Immature natural killer cell (primary cell): ENCODE data around the gene GRK6. TPM values are rescaled to one million over a fixed set of nuclear protein-coding genes. Genes with fewer than 3 reads are reported as not detected.

ENCODE experiments used
- DNase-seq, 3 donors: peaks; one replicate each; pipeline ENCODE4 v3.0.0; 2022; ENCODE audit warnings: mixed read lengths in 1 of 3
- H3K27ac Mint-ChIP-seq, 6 donors: one replicate each; pipeline ENCODE4 v1.8.0; 2020; ENCODE audit warnings: mixed read lengths in 6 of 6, mild to moderate bottlenecking in 5 of 6, inconsistent platforms in 4 of 6, moderate library complexity in 3 of 6
- H3K27me3 Mint-ChIP-seq, 3 donors: one replicate each; pipeline ENCODE4 v1.8.0; 2020 to 2021; ENCODE audit warnings: low read depth in 3 of 3, mild to moderate bottlenecking in 3 of 3, mixed read lengths in 3 of 3, moderate library complexity in 3 of 3, inconsistent platforms in 1 of 3
- H3K36me3 Mint-ChIP-seq, 3 donors: one replicate each; pipeline ENCODE4 v1.8.0; 2020; ENCODE audit warnings: mixed read lengths in 3 of 3, inconsistent platforms in 2 of 3, mild to moderate bottlenecking in 2 of 3
- H3K4me1 Mint-ChIP-seq, 2 donors: one replicate each; pipeline ENCODE4 v1.8.0; 2020; ENCODE audit warnings: inconsistent platforms in 2 of 2, mild to moderate bottlenecking in 2 of 2, mixed read lengths in 2 of 2, moderate library complexity in 1 of 2
- H3K4me3 Mint-ChIP-seq, 5 donors: one replicate each; pipeline ENCODE4 v1.8.0; 2020; ENCODE audit warnings: mild to moderate bottlenecking in 5 of 5, mixed read lengths in 5 of 5, inconsistent platforms in 3 of 5, moderate library complexity in 3 of 5
- H3K9me3 Mint-ChIP-seq, 6 donors: one replicate each; pipeline ENCODE4 v1.8.0; 2020; ENCODE audit warnings: mild to moderate bottlenecking in 6 of 6, mixed read lengths in 6 of 6, inconsistent platforms in 4 of 6, moderate library complexity in 3 of 6
- polyA plus RNA-seq, 3 donors: library from polyadenylated mRNA; unstranded; fragments of 300-500 nt; fragmentation: Illumina TruSeq; gene quantifications; one replicate each; pipeline ENCODE4 v1.2.3, GENCODE V29; 2021

Gene GRK6
- polyA plus RNA-seq, 3 donors from 2014 or later = 102 to 129 (median 103) TPM

DNA sequence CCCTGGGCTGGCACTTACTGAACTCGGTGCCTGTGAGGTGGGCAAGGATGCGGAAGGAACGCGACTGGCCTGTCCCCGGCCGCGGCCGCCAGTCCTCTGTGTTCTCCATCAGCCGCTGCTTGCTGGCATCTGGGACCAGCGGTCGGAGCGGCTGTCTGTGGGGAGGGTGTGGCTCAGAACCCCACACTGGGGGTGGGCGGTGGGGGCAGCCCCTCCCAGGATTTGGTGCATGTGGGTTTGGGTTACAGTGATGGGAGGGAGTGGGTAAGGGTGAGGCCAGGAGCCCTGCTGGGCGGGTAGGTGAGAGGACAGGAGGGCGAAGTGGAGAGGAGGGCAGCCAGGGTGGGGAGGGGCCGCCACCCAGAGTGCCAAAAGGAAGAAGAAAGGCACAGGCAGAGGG, 64.5 kb downstream of the GRK6 start:
- Mint-ChIP-seq H3K4me1 (peaks cover 0 to 2% of the 10 kb centered on the region in 2 donors), H3K9me3 (no peaks in the 10 kb centered on the region), H3K27ac (no peak overlapping the region), H3K36me3 (no peaks in the 10 kb centered on the region), H3K27me3 (peaks cover 0 to 2% (median 0%) of the 10 kb centered on the region in 3 donors), H3K4me3 (no peak overlapping the region)
- no peak for DNase-seq

DNA sequence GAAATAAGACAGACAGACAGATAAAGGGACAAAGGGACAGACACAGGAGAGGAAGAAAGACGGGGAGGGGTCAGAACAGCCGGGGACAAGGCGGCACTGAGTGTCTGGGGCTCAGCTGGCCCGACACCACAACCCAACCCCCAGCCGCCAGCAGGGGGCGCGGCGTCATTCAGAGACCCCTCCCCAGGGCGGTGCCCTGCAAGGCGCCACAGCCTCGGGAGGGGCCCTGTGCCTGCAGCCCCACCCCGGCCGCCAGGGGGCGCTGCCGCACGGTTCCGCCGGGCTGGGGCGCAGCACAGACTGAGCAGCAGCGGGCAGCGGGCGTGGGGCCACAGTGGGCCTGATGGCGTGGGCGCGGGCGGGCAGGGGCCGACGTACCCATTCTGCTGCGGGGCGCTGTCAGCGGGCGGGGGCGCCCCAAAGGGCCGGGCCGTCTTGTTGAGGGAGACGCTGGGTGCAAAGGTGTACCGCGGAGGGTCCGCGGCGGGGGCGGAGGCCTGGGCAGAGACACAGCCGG, 65.0 kb downstream of the GRK6 start:
- no peaks in the 10 kb centered on the region for H3K9me3 Mint-ChIP-seq
- no peak for DNase-seq
- H3K27me3 Mint-ChIP-seq = peaks cover 0 to 2% (median 0%) of the 10 kb centered on the region in 3 donors
- no peaks in the 10 kb centered on the region for H3K36me3 Mint-ChIP-seq
- H3K4me1 Mint-ChIP-seq = peaks cover 0 to 2% of the 10 kb centered on the region in 2 donors
- H3K27ac Mint-ChIP-seq = no peak overlapping the region
- no peak overlapping the region for H3K4me3 Mint-ChIP-seq

DNA sequence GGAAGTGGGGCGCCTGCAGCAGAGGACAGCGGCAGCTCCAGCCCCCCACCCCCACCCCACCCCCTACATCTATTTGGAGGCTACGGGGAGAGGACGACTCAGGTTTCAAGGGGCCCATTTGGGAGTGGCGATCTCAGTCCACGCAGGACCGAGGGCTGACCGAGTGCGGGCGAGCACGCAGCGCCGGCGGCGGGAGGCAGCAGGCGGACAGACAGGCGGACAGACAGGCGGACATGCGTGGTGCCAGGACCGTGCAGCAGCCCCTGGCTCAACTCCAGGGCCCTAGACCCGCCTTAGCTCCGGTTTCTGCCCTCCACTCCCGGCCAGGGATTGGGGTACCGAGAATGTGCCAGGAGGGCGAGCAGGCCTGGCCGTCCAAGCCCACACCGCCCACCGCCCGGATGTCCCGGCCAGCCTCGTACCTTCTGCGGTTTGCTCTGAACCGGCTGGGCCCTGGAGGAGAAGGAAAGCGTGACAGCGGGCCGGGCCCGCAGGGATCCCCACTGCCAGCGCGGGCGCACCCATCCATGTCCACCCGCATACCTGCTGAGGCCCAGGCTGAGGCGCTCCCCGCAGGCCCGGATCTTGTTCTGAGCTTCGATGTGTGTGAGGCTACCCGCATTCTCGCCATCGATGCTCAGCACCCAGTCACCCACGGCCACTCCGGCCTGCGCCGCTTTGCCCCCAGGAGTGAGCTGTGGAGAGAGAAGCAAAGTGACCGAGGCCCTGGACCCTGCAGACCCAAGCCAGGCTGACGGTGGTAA, 65.7 kb downstream of the GRK6 start:
- Mint-ChIP-seq H3K4me3 (no peak overlapping the region), H3K36me3 (no peaks in the 10 kb centered on the region), H3K27ac (no peak overlapping the region), H3K4me1 (peaks cover 0 to 2% of the 10 kb centered on the region in 2 donors), H3K9me3 (no peaks in the 10 kb centered on the region), H3K27me3 (peaks cover 0 to 2% (median 0%) of the 10 kb centered on the region in 3 donors)
- DNase-seq = no peak

Other genes starting within 250 kb of the GRK6 start
- gene RAB24, start 123.0 kb upstream of the GRK6 start, polyA plus RNA-seq = 10 to 100 TPM; 39.7 to 80.2 (median 45.8) TPM
- gene PRELID1, start 122.9 kb upstream of the GRK6 start, polyA plus RNA-seq = 100 to 1,000 TPM; 345 to 494 (median 375) TPM
- gene MXD3, start 114.8 kb upstream of the GRK6 start, polyA plus RNA-seq = 1 to 10 TPM; 2.1 to 4.2 (median 4.1) TPM
- gene LMAN2, start 75.0 kb upstream of the GRK6 start, polyA plus RNA-seq = 100 to 1,000 TPM; 316 to 441 (median 409) TPM
- gene RGS14, start 68.8 kb upstream of the GRK6 start, polyA plus RNA-seq = 10 to 100 TPM; 27.1 to 64.5 (median 33.8) TPM
- under 1 TPM in 2 of 3 donors, not detected in 1; 0.26 to 0.34 TPM for gene SLC34A1, start 42.2 kb upstream of the GRK6 start, polyA plus RNA-seq
- gene PFN3, start 26.0 kb upstream of the GRK6 start, polyA plus RNA-seq = not detected
- gene F12, start 17.1 kb upstream of the GRK6 start, polyA plus RNA-seq = 1 to 10 TPM in 2 of 3 donors, not detected in 1; 1.3 to 2.3 TPM
- 10 to 100 TPM in 2 of 3 donors, 1 to 10 TPM in 1; 9.6 to 25.4 (median 17.5) TPM for gene PRR7, start 20.1 kb downstream of the GRK6 start, polyA plus RNA-seq
- gene DBN1, start 47.0 kb downstream of the GRK6 start, polyA plus RNA-seq = 1 to 10 TPM in 2 of 3 donors, under 1 TPM in 1; 0.93 to 4.2 (median 2.8) TPM
- gene PDLIM7, start 70.9 kb downstream of the GRK6 start, polyA plus RNA-seq = 1 to 10 TPM; 1.1 to 3.3 (median 2.3) TPM
- 1 to 10 TPM in 1 of 3 donors, under 1 TPM in 1, not detected in 1; 0.48 to 1.3 TPM for gene DOK3, start 83.2 kb downstream of the GRK6 start, polyA plus RNA-seq
- gene DDX41, start 90.3 kb downstream of the GRK6 start, polyA plus RNA-seq = 10 to 100 TPM; 20.0 to 62.6 (median 46.4) TPM
- gene FAM193B, start 127.9 kb downstream of the GRK6 start, polyA plus RNA-seq = 1 to 10 TPM; 2.5 to 6.2 (median 3.4) TPM
- 100 to 1,000 TPM; 172 to 231 (median 178) TPM for gene TMED9, start 165.5 kb downstream of the GRK6 start, polyA plus RNA-seq
- gene B4GALT7, start 173.5 kb downstream of the GRK6 start, polyA plus RNA-seq = 10 to 100 TPM; 11.7 to 30.2 (median 21.0) TPM